HG03095 (cell line): Measurements from ENCODE around the gene MORN1.
"Not testable (repeated sequence)": the region's sequence is repeated elsewhere in the genome, so short reads cannot be mapped to it uniquely, and the experiment has no call there.

Experiments
- ATAC-seq: cut with Tn5 transposase; IDR thresholded peaks from one replicate; pipeline ENCODE4 v1.9.1; 2021; ENCODE audit warnings: moderate library complexity; ENCODE audit not compliant: unreplicated experiment

Gene MORN1

DNA sequence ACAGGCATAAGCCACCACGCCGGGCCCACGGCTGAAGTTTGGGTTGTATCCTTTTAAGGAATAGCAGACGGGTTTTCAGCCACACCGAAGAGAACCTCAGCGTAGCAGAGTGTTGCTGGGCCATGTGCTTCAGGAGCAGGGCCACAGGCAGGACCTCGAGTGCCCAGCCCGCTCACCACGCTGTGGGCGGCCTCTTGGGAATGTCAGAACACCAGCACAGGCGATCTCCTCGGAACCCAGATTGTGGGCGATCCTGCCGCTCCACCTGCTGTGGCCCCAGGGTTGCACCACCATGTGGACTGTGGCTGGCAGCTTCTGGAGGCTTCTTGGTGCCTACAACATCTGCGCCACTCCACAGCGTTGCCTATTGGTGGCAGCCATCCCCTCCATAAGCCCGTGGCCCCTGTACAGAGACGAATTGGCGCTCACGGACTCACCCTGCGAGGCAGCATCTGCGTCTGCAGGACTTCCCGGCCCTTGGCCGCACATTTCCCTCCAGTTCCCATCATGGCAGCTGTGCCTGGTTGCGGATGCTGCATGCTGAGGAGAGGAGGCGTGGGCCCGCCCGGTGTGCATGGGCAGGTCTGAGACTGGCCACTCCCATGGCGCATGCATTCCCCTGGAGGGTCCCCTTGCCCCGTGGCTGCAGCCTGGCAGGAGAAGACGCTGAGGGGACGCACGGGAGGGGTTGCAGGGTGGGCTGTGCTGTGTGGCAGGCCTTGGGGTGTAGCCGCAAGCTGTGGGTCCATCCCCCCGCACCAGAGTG, 93.9 kb downstream of the MORN1 start:
- no peak for ATAC-seq

DNA sequence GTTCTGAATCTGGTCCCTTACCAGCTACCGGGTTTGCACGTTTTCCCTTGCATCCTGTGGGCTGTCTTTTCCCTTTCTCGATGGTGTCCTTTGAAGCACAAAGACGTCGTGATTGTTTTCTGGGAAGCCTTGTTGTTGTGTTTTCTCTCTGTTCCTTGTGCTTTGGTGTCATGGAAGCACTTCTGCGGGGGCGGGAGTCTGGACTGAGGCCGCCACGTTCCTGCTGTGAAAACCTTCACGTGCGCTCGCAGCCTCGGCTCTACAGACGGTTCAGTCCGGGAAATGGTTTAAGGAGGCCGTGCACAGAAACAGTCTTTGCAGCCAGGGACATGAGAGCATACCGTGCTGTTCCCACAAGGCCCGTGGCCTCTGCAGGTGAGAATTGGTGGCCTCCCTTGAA, 94.7 kb downstream of the MORN1 start:
- no peak for ATAC-seq

DNA sequence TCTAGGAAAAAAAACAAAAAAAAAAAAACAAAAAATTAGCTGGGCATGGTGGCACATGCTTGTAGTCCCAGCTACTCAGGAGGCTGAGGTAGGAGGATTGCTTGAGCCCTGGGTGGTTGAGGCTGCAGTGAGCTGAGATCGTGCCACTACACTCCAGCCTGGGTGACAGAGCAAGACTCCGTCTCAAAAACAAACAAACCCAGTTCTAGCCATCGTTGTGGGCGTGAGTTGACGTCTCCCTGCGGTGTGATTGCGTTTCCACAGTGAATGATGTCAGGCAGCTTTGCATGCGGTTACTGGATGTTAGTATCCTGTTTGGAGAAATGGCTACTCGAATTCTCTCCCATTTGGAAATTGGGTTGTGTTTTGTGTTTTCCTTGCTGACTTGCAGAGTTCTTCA, 95.1 kb downstream of the MORN1 start:
- ATAC-seq, result not testable (repeated sequence)

DNA sequence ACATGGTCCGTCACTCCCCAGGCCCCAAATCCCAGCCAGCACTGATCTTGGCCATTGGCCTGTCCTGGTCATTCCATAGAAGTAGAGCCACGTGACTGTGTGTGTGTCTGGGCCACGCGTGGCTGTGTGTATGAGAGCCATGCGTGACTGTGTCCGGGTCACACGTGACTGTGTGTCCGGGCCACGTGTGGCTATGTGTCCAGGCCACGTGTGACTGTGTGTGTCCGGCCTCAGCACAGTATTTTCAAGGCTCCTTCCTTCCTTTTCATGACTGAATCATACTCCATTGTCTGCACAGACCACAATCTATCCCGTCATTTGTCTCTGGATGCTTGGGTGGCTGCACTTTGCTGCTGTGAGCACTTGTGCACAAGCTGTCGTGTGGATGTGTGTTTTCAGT, 95.8 kb downstream of the MORN1 start:
- ATAC-seq, result no peak

DNA sequence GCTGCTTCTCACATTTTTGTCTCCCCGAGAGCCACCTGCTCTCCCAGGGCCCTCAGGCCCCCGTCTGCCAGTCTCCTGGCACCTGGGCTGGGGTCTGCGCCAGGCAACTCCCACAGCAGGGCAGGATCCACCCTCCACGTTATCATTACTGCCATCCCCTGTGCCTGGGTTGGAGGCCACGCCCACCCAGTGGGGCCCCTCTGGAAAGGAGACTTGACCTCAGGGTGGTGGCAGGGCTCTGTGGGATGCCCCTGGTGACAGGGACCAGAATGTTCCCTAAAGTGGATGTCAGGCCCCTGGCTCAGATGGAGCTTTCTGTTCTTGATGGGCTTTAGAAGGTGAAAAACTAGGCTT, 96.7 kb downstream of the MORN1 start:
- no peak for ATAC-seq

DNA sequence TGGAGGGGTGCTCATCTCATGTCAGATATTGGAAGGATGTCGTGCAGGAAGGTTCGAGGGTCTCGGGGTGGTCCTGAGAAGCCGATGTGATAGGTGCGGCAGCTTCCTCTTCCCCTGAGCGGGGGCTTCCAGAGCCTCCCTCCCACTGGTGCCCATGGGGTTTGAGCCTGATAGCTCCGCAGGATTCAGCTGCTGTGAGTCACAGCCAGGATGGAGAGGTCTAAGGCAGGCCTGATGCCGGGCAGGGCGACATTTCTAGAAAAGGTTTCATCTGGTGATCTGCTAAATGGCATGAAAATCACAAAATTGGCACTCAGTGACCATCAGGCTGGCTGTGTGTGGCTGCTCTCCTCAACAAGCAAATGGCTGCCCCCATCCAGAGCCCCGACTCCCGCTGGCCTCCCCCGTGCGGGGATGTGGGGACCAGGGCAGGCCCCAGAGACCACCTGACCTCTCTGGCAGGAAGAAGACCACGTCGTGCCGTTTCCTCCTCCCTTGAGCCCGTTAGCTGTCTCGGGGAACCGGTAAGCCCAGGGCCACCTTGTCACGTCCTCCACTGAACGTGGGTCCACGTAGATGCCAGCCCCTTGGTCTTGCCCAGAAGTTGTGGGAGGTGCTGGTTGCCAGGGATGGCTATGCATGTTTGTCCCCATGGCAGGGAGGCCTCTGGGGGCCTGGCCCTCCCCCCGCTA, 97.2 kb downstream of the MORN1 start:
- ATAC-seq, result no peak

DNA sequence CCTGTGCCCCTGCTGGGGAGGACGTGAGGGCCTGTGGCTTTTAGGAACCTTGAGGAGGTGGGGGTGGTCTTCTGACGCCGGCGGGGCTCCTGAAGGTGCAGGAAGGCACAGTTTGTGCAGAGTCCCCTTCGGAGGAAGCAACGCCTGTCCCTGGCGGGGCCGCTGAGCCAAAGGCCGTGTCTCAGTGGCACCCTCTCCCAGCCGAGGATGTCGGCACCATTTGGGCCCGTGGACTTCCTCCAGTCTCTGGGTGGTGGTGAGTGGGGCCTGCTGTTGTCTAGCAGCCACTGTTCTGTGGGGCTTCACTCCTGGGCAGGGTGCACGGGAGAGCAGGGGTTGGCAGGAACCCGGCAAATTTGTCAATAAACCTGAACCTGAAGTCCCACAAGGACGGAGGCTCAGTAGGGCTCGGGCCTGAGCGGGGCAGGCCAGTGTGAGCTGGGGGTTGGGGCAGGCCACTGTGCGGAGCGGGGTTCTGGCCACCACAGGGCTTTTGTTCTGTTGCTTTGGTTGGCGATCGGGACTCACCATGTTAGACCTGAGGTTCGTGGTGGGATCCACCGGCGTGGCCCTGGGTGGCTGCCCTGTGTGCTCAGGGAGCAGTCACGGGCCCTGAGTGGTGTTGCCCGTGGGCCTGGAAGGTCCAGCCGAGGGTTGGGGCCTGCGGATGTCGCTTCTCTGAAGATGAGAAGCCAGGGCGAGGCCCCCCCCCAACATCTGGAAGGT, 98.5 kb downstream of the MORN1 start:
- ATAC-seq, result no peak

DNA sequence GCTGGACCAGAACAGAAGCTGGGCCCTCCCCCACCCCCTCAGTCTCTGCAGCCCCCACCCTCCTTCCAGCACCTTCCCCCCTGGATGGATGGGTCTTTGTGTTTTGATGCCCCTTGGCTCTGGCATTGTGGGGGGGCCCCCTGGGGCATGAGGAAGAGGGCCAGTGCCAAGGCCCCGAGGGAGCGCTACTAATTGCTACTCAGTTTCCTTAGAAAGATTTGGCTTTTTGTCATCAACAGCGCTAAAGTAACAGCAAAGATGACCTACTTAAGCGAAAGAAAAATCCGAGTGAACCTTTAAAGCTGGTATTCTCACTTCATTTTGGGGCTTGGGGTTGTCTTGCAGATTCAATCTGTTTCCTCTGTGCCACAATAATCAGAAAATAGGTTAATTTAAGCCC, 99.8 kb downstream of the MORN1 start:
- ATAC-seq, result no peak

DNA sequence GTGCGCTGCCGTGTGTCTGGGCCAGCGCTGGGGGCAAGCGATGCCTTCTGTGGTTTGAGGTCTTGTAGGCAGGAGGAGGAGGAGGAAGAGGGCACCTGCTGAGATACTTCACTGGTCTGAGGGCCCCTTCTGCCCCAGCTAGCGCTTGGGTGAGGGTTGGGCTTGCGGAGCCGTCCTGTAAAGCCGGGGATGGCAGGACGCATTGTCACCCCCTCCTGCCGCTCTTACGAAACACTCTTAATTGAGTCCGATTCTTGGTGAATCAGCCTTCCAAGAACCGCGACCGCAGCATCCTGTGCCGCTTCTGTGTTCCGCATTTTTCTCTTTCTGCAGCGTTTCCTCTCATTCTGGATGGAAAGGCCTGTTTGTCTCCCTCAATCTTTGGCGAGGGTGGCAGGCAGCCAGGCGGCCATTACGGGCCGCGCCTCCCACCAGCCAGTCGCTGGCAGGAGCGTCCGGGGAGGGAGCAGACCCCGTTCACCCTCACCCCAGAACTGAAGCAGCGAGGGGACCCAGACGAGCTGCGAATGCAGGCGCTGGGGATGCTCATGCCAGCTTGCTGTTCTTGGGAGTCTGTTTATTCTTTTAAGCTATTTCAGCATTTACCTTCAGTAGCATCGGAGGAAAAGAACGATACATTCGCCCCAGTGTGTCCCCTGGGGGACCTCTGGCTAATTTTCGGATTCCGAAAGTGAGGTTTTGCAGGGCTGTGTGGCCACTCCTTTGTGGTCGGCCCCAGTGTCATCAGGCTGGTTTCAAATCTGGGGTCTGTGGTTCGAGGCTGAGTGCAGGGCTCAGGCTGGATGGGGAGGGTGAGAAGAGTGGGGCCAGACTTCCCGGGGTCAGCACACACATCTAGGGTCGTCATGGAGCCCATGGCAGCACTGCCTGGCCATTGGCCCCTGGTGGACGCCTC, 100.5 kb downstream of the MORN1 start:
- ATAC-seq, result peak; percentile 59

DNA sequence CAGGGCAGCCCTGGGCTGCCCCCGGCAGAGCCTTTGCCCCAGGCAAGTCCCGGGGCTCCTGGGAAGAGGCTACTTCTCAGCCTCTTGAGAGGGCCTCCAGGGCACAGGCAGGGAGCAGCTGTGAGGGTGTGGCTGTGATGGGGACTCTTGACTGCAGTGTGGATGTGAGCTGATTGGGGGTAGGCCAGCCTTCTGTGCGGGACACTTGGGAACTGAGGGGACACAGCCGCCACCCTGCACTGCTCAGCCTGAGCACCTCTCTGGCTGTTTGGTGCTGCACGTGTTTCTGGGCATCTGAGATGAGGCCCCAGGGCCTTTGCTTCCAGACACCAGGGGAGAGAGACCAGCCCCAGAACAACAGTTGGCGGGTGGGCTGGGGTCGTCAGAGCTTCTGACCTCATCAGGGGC, 101.2 kb downstream of the MORN1 start:
- ATAC-seq, result no peak

DNA sequence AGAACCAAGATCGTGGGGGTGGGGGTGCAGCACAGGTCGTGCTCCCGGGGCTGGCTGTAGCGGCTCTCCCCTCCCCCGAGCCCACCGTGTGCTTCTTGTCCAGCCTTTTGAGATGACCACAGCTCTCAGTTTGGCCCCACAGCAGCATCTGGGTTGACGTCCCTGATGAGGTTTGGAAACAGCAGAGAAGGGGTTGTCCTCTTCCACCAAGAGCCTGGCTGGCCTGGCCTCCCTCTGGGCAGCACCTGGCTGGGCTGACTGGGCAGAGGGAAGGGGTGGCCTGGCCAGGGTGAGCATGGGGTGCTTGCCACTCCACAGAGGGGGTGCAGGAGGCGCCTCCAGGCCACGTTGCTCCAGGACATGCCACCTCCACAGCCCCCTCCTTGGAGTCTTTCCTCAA, 101.7 kb downstream of the MORN1 start:
- ATAC-seq, result no peak

DNA sequence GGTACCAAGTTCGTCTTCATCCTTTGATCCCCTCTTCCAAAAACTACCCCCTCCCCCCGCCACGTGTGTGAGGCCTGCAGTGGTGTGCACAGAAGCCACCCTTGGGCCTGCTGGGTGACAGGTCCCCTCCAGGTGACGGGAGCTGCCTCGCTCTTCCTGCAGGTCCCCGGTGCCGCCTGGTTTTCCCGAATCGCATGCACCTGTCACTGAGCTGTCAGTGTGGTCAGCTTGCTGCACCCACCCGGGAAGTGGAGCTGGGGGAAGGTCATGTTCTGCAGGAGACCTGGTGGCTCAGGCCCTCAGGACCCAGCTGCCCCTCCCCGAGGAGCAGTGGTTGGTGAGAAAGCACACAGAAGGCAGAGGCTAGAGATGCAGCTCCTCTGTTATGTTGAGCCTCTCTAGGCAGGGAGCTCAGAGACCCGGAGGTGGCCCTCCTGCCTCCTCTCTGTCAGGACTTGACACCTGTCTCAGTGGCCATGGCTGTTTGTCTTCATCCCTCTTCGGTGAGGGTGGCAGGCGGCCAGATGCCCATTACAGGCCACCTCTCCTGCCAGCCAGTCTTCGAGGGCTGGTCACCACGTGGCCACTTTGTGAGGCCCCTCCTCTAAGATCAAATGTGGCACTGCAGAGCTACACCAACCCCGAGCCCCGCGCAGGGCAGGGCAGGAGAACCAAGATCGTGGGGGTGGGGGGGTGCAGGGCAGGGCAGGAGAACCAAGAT, 102.4 kb downstream of the MORN1 start:
- ATAC-seq, result no peak

DNA sequence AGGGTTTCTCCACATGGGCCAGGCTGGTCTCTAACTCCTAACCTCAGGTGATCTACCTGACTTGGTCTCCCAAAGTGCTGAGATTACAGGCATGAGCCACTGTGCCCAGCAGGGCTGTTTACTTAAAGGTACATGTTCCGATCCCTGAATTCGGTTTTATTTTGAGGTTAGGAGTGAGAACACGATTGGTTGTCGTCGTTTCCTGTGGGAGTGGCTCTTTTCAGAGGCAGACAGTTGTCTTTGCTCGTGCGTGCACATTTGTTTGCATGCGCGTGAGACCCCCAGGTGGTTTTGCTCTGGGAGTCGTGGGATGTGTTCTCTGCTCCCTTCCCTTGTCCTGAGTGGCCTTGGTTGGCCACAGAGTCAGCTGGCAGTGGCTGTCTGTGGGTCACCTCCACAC, 103.0 kb downstream of the MORN1 start:
- ATAC-seq, result no peak

DNA sequence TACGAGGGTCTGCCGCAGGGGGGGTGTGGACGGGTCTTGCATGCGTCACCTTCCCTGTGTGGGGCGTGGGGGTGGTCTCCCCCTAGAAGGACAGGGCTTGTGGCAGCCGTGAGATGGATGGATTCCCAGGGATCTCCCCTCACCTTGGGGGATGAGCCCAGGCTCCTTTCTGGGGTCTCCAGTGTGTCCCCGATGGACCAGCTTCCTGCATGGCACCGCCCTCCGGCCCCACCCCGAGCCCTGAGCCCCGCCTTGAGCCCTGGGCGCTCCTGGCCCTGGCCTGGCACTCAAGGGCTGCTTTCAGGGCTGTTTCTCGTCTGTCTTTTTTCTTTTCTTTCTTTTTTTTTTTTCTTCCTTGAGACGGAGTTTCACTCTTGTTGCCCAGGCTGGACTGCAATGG, 103.7 kb downstream of the MORN1 start:
- no peak for ATAC-seq

DNA sequence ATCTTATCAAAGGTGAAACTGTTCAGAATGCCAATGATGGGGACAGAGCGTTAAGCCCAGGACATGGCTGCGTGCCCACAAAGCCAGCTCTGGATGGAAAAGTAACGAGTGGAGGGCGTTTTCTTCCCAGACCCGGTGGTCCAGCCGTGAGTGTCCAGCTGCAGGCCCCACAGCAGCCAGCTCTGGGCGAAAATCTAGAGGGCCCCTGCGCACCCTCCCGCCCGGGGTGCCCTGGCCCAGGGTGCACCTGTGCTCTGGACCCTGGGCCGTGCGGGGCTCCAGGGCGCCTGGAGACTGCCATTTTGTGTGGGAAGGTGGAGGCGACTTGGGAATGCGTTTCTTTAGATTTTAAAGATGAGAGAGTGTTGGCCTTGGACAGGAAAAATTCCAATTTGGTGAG, 104.4 kb downstream of the MORN1 start:
- no peak for ATAC-seq

DNA sequence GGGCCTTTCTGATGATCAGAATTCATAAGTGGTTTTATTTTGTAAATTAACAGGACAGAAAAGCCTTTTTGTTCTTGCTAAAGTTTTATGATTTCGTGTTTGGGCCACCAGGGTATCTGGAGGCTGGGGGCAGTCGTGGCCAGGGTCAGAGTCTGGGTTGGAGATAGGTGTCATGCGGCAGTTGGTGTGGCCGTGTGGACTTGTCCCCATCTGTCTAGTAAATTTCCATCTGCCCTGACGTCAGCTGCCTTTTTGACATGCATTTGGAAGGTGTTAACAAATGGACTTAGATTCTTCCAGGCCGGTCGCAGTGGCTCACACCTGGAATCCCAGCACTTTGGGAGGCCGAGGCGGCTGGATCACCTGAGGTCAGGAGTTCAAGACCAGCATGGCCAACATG, 106.4 kb downstream of the MORN1 start:
- ATAC-seq, result no peak

DNA sequence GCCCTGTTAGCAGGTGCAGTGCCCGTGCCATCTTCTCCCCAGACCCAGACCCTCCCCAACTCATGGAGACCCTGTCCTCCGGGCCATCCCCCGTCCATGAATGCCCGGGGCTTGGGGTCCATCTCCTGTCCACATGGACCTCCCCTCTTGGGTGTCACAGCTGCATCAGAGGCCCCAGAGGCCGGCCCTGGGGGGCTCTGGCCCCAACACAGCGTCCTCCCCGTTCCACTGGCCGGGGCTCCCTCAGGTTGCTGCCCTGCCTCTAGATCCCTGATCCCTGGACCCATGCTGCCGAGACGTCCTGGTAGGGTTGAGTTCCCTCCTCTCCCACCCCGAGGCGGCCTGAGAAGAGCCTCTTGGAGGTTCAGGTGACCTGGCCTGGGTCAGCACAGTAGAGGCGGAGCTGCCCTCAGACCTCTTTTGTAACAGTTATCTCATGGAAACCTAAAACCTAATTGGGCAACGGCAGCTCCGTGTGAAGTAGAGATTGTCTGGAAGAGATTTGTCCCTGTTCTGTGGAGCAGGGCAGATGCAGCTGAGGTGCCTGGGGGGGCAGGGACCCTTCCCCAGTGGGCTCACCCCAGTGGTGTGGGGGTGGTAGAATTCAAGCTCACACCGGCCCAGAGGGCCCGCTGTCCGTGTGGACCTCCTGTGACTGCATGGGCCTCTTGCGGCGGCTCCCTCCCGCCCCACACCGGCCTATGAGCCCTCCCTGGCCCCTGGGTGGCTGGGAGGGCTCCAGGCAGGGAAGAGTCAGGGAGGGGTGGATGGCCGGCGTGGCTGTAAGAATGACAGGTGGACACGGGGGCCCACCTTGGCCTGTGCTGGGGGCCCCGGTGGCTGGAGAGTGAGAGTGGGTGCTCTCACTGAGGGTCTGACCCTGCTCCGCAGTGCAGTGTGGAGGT, 107.1 kb downstream of the MORN1 start:
- no peak for ATAC-seq

DNA sequence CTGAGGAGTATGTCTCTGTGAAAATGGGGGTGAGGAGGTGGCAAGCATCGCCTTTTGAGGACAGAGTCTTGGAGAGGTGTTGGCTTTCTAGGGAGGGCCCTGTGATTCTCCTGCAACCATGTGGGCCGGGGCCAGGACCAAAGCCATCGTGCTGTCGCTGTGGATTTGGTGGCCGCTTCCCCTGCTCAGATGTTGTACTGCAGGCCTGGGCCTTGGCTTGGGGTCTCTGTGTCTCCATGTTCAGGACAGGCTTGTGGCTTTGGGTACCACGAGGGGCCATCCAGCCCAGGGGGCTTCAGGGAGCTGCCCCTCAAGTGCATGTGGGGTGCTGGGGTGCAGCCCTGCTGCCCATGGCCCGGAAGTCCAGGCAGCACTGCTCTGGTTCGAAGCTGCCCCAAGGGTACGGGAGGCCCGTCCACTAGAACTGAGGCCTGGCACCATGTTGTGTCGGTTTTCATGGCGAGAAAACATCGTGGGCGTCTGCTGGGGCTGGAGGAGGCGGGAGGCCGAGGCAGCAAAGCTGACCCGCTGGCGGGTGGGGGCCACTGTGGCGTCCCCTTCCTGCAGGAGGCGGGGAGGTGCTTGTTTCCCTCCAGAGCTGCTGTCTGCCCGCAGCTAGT, 107.9 kb downstream of the MORN1 start:
- no peak for ATAC-seq
